ENCODE data around the gene CLIP1.

- TF ChIP-seq CTCF (IDR thresholded peaks at IDR 0.05; ENCODE audit: low read depth, low read length): no peak
- no peak for TF ChIP-seq EZH2phosphoT487 (IDR thresholded peaks at IDR 0.05; ENCODE audit: low read depth)
Measured at GRCh38 chr12:122297494-122297893, 125.0 kb downstream of the CLIP1 start.
